GM12878 (cell line): ENCODE results near the gene ADAM19. TPM values are rescaled to one million over a fixed set of nuclear protein-coding genes. Genes with fewer than 3 reads are reported as not detected.
A peak's percentile ranks its signal among the peaks of the same experiment; 100 is the strongest.

Experiments
- ATAC-seq: fragments of 200-7000 bp; cut with Tn5 transposase; 3 replicates; pipeline ENCODE4 v1.9.1; 2020; ENCODE audit warnings: mild to moderate bottlenecking, moderate library complexity
- BruUV-seq: library from RNA; stranded (reverse); fragments of 400-500 nt; replicated peaks from 2 replicates; lab custom pipeline; 2021; lab: Mats Ljungman, UMichigan
- CTCF ChIA-PET: fragments of 300-600 bp; sonication (Branson Sonifier 250); formaldehyde crosslinking; extraction: SDS; loops from one replicate; lab custom pipeline; 2021; ENCODE audit warnings: inconsistent platforms; lab: Yijun Ruan, JAX
- POLR2A ChIA-PET: fragments of 350-600 bp; formaldehyde crosslinking; extraction: SDS; loops from one replicate; lab custom pipeline; 2021; ENCODE audit warnings: inconsistent platforms; lab: Charles Lee
- RAD21 ChIA-PET: fragments of 300-600 bp; sonication (Branson Sonifier 250); formaldehyde crosslinking; loops from one replicate; lab custom pipeline; 2023; ENCODE audit warnings: antibody characterized with exemption; ENCODE audit not compliant: unreplicated experiment; lab: Charles Lee
- SMC1A ChIA-PET: fragments of 300-600 bp; sonication (Branson Sonifier 250); formaldehyde crosslinking; loops from one replicate; lab custom pipeline; 2023; ENCODE audit not compliant: unreplicated experiment, uncharacterized antibody; lab: Charles Lee
- DNase-seq: peaks from one replicate; pipeline ENCODE4 v3.0.0-alpha.2; 2011; ENCODE audit warnings: low read depth, low spot score
- FAIRE-seq: peaks from 3 replicates; lab custom pipeline; 2011; peaks lifted over from hg19 to GRCh38; lab: Jason Lieb, UNC
- H2AFZ ChIP-seq: 2 replicates; pipeline ENCODE4 v1.6.0; 2011; ENCODE audit warnings: low read depth, low read length, control low read depth; ENCODE audit not compliant: control insufficient read depth
- H3K27ac ChIP-seq: 2 replicates; pipeline ENCODE4 v1.5.1; 2011; ENCODE audit warnings: control low read depth; ENCODE audit not compliant: control insufficient read depth, insufficient read depth
- H3K27me3 ChIP-seq, 2 experiments: replicated peaks in 1 of 2; 2 replicates each; pipeline versions ENCODE4 v1.6.0 to v1.6.1; 2011; ENCODE audit warnings: low read length in 1 of 2; ENCODE audit not compliant: control insufficient read depth in 2 of 2, insufficient read depth in 2 of 2
- H3K36me3 ChIP-seq, 2 experiments: 2 replicates each; pipeline ENCODE4 v1.5.1; 2011; ENCODE audit warnings: low read length in 1 of 2; ENCODE audit not compliant: control insufficient read depth in 2 of 2, insufficient read depth in 2 of 2
- H3K4me1 ChIP-seq: 2 replicates; pipeline ENCODE4 v1.6.1; 2011; ENCODE audit warnings: mild to moderate bottlenecking, low read length, moderate library complexity, mixed read lengths; ENCODE audit not compliant: control insufficient read depth, insufficient read depth
- H3K4me2 ChIP-seq: 2 replicates; pipeline ENCODE4 v1.6.0; 2011; ENCODE audit warnings: control low read depth; ENCODE audit not compliant: control insufficient read depth, insufficient read depth
- H3K4me3 ChIP-seq: fragments of 200-600 bp; sonication (generic); 2 replicates; pipeline ENCODE4 v1.5.1; 2016
- H3K79me2 ChIP-seq: 2 replicates; pipeline ENCODE4 v1.6.0; 2011; ENCODE audit warnings: low read length; ENCODE audit not compliant: control insufficient read depth, insufficient read depth
- H3K9ac ChIP-seq: 2 replicates; pipeline ENCODE4 v1.8.0; 2011; ENCODE audit warnings: low read length, control low read depth, mixed read lengths; ENCODE audit not compliant: control insufficient read depth, insufficient read depth
- H3K9me3 ChIP-seq: replicated peaks from 3 replicates; pipeline ENCODE4 v1.5.1; 2011; ENCODE audit warnings: mild to moderate bottlenecking, low read length; ENCODE audit not compliant: control insufficient read depth, insufficient read depth
- H4K20me1 ChIP-seq: 2 replicates; pipeline ENCODE4 v1.6.0; 2011; ENCODE audit not compliant: control insufficient read depth, insufficient read depth
- BCLAF1 ChIP-seq: fragments of 450-650 bp; IDR thresholded peaks from 2 replicates; pipeline ENCODE4 v1.6.1; 2017; ENCODE audit warnings: antibody characterized with exemption, mild to moderate bottlenecking, moderate library complexity
- HDAC2 ChIP-seq: fragments of 200-600 bp; sonication (generic); IDR thresholded peaks from 2 replicates; pipeline ENCODE4 v1.6.1; 2017
- KDM1A ChIP-seq: fragments of 200-600 bp; sonication (generic); IDR thresholded peaks from 2 replicates; pipeline ENCODE4 v1.6.1; 2016; ENCODE audit warnings: borderline replicate concordance
- KLF5 ChIP-seq: fragments of 450-650 bp; IDR thresholded peaks from 2 replicates; pipeline ENCODE4 v1.6.1; 2014; ENCODE audit warnings: mild to moderate bottlenecking; ENCODE audit not compliant: partially characterized antibody
- MLLT1 ChIP-seq: fragments of 450-650 bp; IDR thresholded peaks from 2 replicates; pipeline ENCODE4 v1.6.1; 2016; ENCODE audit warnings: mild to moderate bottlenecking
- MTA2 ChIP-seq: fragments of 450-650 bp; IDR thresholded peaks from 2 replicates; pipeline ENCODE4 v1.6.1; 2016; ENCODE audit warnings: low read depth, mild to moderate bottlenecking, moderate library complexity
- MYB ChIP-seq: fragments of 150-350 bp; IDR thresholded peaks from 2 replicates; pipeline ENCODE4 v1.6.1; 2014; ENCODE audit warnings: mild to moderate bottlenecking, low read depth, low read length, borderline replicate concordance
- NRF1 ChIP-seq: conservative IDR thresholded peaks from 2 replicates; pipeline ENCODE4 v1.6.1; 2011; ENCODE audit warnings: mild to moderate bottlenecking, low read depth, low read length, improper control_type of control experiment
- RUNX3 ChIP-seq: IDR thresholded peaks from 2 replicates; pipeline ENCODE4 v1.6.1; 2012; ENCODE audit warnings: low read length, inconsistent platforms
- SMAD1 ChIP-seq: fragments of 450-650 bp; IDR thresholded peaks from 2 replicates; pipeline ENCODE4 v1.6.1; 2018; ENCODE audit warnings: mild to moderate bottlenecking, low read depth; ENCODE audit not compliant: partially characterized antibody
- SP1 ChIP-seq: IDR thresholded peaks from one replicate; pipeline ENCODE4 v1.6.1; 2011; ENCODE audit warnings: low read depth, low read length
- SPI1 ChIP-seq: IDR thresholded peaks from 2 replicates; pipeline ENCODE4 v1.6.1; 2011; ENCODE audit warnings: low read depth, mild to moderate bottlenecking, low read length, moderate library complexity, borderline replicate concordance; ENCODE audit not compliant: insufficient read depth
- SUZ12 ChIP-seq: fragments of 200-600 bp; sonication (generic); IDR thresholded peaks from one replicate; pipeline ENCODE4 v1.6.1; 2018; ENCODE audit warnings: antibody characterized with exemption, mild to moderate bottlenecking; ENCODE audit not compliant: unreplicated experiment
- USF2 ChIP-seq: IDR thresholded peaks from 2 replicates; pipeline ENCODE4 v1.6.1; 2011; ENCODE audit warnings: low read depth, low read length, improper control_type of control experiment, borderline replicate concordance
- ZNF274 ChIP-seq: IDR thresholded peaks from one replicate; pipeline ENCODE4 v1.8.0; 2011; ENCODE audit not compliant: insufficient read length, insufficient read depth
- WGBS: methylation state at CpG from one replicate; pipeline ENCODE4 v1.1.6; 2016; ENCODE audit warnings: low lambda C conversion rate; ENCODE audit not compliant: insufficient replicate concordance, insufficient coverage; ENCODE audit errors: missing lambda C conversion rate; 5-methylcytosine and 5-hydroxymethylcytosine counted together
- in situ Hi-C: fragments of 300-500 bp; cut with MboI; formaldehyde crosslinking; loops from 9 replicates; pipeline ENCODE4 v1.14.3; 2018; ENCODE audit warnings: mixed read lengths
- intact Hi-C: fragments of 100-400 bp; cut with micrococcal nuclease; formaldehyde crosslinking; loops from one replicate; pipeline ENCODE4 v1.14.2; 2022; ENCODE audit not compliant: unreplicated experiment
- polyA plus RNA-seq, 11 experiments: library from polyadenylated mRNA; depleted of rRNA in 4 of 11; unstranded in 6 of 11; stranded (reverse) in 5 of 11; fragments of >200 nt; fragmentation: Nextera tagmentation in 4 of 11; fragmentation: Illumina TruSeq in 1 of 11; extraction: Ambion mirVana in 4 of 11; extraction: Trizol in 1 of 11; gene quantifications; 1 replicate in 1 of 11; 2 replicates in 10 of 11; pipeline versions ENCODE4 v1.2.1 to v1.2.3, GENCODE V29; 2011 to 2016; ENCODE audit warnings: inconsistent platforms in 2 of 11, missing spikeins in 2 of 11, low read depth in 1 of 11
- total RNA-seq, 4 experiments: library from RNA; depleted of rRNA in 3 of 4; stranded (reverse); fragments of >200 nt in 3 of 4; fragmentation: Illumina TruSeq in 1 of 4; extraction: Trizol in 1 of 4; gene quantifications; 2 replicates each; pipeline versions ENCODE4 v1.2.1 to v1.2.3, GENCODE V29; 2013 to 2021
- TF ChIP-seq, protein P1 (sequence below): fragments of 450-650 bp; IDR thresholded peaks from 2 replicates; pipeline ENCODE4 v1.6.1; 2014; ENCODE audit warnings: mild to moderate bottlenecking

ADAM19 gene
- total and polyA plus RNA-seq, 10 of the 15 experiments (the other 5 are each of a cell fraction or from before 2014, with no cell fraction given) = 16.0 to 92.8 (median 44.7) TPM

- no peak for TF ChIP-seq ZNF274
- TF ChIP-seq, protein P1, sequence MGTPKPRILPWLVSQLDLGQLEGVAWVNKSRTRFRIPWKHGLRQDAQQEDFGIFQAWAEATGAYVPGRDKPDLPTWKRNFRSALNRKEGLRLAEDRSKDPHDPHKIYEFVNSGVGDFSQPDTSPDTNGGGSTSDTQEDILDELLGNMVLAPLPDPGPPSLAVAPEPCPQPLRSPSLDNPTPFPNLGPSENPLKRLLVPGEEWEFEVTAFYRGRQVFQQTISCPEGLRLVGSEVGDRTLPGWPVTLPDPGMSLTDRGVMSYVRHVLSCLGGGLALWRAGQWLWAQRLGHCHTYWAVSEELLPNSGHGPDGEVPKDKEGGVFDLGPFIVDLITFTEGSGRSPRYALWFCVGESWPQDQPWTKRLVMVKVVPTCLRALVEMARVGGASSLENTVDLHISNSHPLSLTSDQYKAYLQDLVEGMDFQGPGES = no peak
- TF ChIP-seq HDAC2 = no peak
- TF ChIP-seq RUNX3 = no peak
- no peak for TF ChIP-seq USF2
- TF ChIP-seq KDM1A = no peak
- TF ChIP-seq SUZ12 = no peak
- TF ChIP-seq MYB = no peak
- no peak for TF ChIP-seq NRF1
- TF ChIP-seq SMAD1 = no peak
- TF ChIP-seq KLF5 = no peak
- no peak for TF ChIP-seq SP1
- TF ChIP-seq MTA2 = no peak
- no peak for TF ChIP-seq SPI1
- no peak for TF ChIP-seq MLLT1
- no peak for TF ChIP-seq BCLAF1
- Histone ChIP-seq H3K9ac (peak overlapping the region; percentile 65), H3K27me3 (no peaks in the 10 kb centered on the region), H3K4me1 (peaks cover 53% of the 10 kb centered on the region), H4K20me1 (no peaks in the 10 kb centered on the region), H3K36me3 (peaks cover 0 to 8% of the 10 kb centered on the region in 2 experiments; a peak in 3 of 4 replicates), H3K4me2 (peak overlapping the region; percentile 90), H3K9me3 (no peaks in the 10 kb centered on the region), H3K79me2 (peaks cover 27% of the 10 kb centered on the region), H3K27ac (peak overlapping the region; percentile 92), H2AFZ (no peak overlapping the region; the same call in 1 of the 2 replicates), H3K4me3 (peak overlapping the region; percentile 51; the same call in 1 of the 2 replicates)
- in situ Hi-C loops = no loop called here
- RAD21 ChIA-PET = interaction anchor here (0.7 to 3.5 kb wide), 16 partner anchors 9 to 393 kb away, joined by 3 to 36 read pairs (median 6); partner anchors contain the start of gene ADAM19
- no TSS peak for BruUV-seq
- DNase-seq (no peak), FAIRE-seq (no peak), ATAC-seq (peak; percentile 26)
- CTCF ChIA-PET = interaction anchor here (0.9 to 3.5 kb wide), 17 partner anchors 9 to 202 kb away, joined by 3 to 27 read pairs (median 4); partner anchors contain the start of genes ADAM19 and LSM11
- POLR2A ChIA-PET = interaction anchor here (0.6 to 2.7 kb wide), 11 partner anchors 9 to 200 kb away, joined by 3 to 15 read pairs (median 5); no protein-coding TSS in a partner anchor
- intact Hi-C loops = loop anchor here (2.0 kb wide), 2 partner anchors 21 to 39 kb away; no protein-coding TSS in a partner anchor
- WGBS = 19% methylated on average over 6 of the region's 6 CpGs
- SMC1A ChIA-PET = interaction anchor here (0.6 to 4.5 kb wide), 28 partner anchors 9 to 1553 kb away, joined by 3 to 40 read pairs (median 4); partner anchors contain the start of genes LSM11 and THG1L
These were observed 34.0 kb downstream of the ADAM19 start for GRCh38 chr5:157541447-157542118.
